Dermis microvascular lymphatic vessel endothelial cell (primary cell): Measurements from ENCODE around the gene CCDC181. TPM values are rescaled to one million over a fixed set of nuclear protein-coding genes. Genes with fewer than 3 reads are reported as not detected.
"Not testable (repeated sequence)": the region's sequence is repeated elsewhere in the genome, so short reads cannot be mapped to it uniquely, and the experiment has no call there.

ENCODE experiments used
- DNase-seq, 2 donors: peaks; one replicate each; pipeline versions ENCODE4 v3.0.0 to v3.0.0-alpha.2; 2010; ENCODE audit warnings: low read depth in 2 of 2
- total RNA-seq: library from RNA; depleted of rRNA; stranded (reverse); fragments of >200 nt; gene quantifications from 2 replicates; pipeline ENCODE4 v1.2.1, GENCODE V29; 2014

Gene CCDC181
- total RNA-seq, result not detected in 2 replicates

DNA sequence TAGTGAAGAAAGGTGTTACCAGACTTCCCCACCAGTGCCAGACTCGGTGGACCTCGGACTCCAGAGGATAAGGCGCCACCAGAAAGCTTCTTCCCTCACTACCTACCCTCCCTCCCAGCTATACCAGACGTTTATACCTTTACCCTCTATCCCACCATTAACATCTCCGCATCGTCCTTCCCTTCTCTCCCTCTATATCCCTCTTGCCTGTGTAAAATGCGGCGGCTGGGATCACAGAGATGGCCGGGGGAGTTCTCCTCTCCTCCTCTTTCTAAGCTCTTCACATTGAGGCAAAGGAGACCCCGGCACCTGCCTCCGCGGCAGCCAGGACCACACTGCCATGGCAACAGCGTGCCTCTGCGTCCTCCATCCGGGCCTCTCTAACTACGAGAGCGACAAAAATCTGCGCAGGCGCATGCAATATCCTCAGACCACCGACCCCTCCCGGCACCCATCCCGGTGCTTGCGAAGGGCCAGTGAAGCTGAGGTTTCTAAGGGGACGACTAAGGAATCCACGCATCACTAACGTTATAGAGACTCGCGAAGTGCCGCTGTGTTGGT, at the start of gene CCDC181:
TSS of gene CCDC181 (minus strand) at position 394 of the 561 bp plus-strand sequence. CDS start 2,547 bp downstream, outside the sequence.
- peak in 1 of 2 donors; percentile 2 for DNase-seq

DNA sequence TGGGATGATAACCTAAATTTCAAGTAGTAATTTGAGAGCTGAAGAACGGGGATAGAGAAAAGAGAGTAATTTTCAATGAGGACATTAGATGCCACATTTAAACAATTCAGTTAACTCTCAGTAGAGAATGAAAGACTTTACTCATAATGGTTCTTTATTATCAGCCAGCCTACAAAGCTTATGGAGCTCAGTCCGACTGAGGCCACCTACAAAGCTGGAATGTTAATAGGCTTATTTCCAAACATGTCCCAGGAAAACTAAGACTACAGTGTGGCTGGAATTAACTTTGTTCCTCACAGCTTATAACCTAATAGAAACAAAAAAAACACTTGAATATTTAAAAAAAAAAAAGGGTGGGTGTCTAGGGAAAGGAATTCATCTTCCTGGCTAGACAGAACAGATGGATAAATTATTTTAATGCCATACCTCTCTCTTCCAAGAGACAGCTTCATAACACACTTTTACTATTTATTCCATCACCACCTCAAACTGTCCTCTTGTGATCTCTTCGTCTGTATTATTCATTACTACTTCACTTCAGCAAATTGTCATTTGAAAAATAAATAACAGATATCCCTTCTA, 48.6 kb upstream of the CCDC181 start:
- no peak for DNase-seq

DNA sequence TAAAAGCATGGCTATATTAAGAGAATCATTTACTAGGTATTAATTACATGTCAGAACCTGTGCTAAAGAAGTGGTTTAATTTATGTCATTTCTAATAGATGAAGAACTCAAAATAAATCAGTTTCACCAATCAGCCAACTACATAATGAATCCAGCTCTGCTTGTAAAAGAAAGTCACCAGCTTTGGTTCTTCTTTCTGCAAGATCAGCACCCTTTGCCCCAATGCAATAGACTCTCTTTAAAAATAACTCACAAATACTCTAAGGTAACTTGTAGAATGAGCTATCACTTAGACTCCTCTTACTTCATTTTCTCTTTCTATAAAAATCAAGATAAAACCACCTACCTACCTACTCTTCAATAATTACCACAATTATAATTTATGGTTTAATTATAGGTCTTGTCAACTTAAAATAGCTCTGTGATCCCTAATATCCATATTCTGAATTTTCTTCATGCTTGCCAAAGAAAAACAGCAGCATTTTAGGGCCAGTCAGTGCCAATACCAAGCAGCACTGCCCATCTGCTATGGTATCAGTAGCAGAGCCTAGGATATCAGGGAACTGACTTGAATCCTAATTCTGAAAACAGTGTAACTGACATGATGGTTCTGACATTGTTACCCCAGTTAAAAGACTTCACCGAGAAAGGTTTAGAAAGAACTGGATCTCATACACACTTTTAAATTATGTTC, 47.2 kb upstream of the CCDC181 start:
- no peak for DNase-seq

DNA sequence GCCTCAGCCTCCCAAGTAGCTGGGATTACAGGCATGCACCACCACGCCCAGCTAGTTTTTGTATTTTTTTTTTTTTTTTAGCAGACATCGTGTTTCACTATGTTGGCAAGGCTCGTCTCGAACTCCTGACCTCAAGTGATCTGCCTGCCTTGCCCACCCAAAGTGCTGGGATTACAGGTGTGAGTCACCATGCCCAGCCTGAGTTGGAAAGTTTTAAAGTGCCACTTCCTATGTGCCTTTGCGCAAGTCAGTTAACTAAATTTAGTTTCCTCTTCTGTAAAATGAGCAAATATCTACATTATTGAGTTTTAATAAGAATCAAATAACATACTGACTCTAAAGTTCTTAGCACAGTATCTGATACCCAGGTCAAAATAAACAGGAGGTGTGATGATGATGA, 46.1 kb upstream of the CCDC181 start:
- no peak for DNase-seq

DNA sequence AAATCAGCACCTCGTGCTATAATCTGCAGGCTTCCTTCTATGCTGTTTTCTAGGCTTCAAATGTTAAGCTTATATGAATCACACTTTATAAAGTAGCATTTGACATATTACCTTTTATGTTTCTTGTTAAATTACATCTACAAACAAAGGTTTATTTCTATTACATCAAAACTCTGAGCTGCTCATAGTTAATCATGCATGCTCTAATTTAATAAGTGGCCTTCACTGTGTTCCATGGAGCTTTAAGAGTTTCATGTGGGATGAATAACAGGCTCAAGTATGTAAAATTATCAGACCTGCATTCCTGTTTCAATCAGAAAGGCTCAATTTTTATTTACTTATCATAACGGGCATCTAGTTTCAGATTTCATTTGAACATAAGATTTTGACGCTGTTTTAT, 45.5 kb upstream of the CCDC181 start:
- no peak for DNase-seq

DNA sequence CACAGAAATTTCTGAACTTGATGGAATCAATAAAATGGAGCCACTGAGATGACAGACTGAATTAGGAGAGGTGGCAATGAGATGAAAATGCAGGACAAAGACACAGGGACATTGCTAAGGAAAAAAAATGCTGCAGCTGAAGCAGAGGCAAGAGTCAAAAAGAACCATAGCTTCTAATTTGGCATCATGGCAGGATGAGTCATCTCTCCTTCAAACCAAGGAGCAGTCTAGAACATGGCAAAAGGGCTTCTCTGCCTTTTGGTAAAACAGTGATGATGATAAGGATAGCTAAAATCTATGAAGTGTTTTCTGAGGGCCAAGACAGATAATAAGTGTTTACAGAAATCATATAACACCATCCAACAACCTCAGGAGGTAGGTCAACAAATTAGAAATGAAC, 41.7 kb upstream of the CCDC181 start:
- no peak for DNase-seq

DNA sequence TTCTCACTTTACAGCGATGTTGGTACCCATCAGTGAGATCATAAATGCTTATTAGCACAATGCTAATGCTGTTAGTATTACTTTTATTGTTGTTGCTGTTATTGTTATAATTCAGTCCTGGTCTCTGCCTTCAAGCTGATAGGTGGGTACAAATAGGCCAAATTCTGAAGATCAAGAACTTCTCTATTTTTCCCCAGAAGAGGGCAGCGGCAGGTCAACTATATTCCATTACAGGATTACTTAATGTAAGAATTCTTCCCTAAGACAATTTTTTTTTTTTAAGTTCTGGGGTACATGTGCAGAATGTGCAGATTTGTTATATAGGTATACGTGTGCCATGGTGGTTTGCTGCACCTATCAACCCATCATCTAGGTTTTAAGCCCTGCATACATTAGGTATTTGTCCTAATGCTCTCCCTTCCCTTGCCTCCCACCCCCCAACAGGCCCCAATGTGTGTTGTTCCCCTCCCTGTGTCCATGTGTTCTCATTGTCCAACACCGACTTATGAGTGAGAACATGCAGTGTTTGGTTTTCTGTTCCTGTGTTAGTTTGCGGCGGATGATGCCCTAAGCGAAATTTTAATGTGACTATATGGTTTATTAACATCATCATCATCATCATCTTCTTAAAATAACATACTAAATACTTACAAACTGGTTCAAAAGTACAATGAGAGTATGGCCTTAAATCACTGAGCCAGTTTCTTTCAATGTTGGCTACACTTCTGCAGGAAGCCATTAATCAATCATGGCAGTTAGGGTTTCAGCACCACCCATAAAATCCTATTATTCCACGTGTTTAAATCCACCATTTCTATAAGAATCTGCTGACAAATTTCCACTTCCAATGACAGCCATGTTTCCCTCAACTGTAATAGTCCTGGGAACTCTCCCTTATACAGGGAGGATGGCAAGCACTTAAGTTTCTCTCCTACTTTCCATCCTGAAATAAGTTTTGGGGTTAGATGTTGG, 39.3 kb upstream of the CCDC181 start:
- peak in 1 of 2 donors; percentile 46 for DNase-seq

DNA sequence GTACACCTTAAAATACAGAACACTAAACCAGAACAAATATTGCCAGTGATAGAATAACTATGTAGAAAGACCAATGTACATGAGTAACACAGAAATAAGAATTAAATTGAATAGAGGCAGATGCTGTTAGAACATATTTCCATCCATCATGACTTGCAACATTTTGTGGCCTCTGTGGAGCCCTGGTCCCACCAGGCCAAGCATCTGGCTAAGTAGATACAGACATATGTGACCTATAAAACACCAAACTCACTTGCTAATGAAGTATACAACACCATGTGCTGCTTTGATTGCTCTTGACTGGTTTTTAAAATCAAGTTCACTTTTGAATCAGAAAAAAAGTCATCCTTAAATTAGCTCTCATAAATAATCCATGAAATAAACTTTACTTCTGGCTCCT, 38.0 kb upstream of the CCDC181 start:
- no peak for DNase-seq

DNA sequence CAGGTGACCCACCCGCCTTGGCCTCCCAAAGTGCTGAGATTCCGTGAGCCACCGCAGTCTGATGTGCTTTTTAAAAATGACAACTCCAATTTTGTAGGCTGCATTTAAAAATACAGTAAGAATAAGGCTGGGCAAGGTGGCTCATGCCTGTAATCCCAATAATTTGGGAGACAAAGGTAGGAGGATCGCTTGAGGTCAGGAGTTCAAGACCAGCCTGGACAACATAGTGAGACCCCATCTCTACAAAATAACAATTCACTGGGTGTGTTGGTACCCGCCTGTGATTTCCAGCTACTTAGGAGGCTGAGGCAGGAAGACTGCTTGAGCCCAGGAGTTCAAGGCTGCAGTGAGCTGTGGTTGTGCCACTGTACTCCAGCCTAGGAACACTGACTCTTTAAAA, 35.1 kb upstream of the CCDC181 start:
- DNase-seq, result no peak

DNA sequence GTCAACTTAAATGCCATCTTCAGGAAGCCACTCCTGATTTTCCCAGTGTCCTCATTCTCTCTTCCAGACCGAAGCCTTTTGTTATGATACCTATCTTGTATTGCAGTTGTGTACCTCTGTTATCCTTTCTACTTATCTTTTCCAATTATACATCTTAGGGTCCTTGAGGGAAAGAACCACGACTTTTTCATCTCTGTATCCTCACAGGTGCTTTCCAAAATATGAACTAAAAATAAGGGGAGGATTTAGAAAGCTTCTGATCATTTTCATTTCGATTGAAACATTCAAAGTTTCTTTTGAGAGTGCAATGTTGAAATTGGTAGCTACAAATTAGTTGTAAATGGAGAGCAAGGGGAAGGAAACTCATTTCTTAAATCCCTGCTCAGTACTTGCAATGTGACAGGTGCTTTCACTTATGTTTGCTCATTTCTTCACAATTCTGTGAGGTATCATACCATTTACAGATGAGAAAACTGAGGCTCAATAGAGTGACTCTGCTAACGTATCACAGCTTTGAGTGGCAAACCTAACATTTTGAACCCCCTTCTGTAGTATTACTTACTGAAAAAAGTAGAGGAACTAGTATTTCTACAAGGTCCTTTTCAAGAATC, 34.2 kb upstream of the CCDC181 start:
- DNase-seq, result no peak

DNA sequence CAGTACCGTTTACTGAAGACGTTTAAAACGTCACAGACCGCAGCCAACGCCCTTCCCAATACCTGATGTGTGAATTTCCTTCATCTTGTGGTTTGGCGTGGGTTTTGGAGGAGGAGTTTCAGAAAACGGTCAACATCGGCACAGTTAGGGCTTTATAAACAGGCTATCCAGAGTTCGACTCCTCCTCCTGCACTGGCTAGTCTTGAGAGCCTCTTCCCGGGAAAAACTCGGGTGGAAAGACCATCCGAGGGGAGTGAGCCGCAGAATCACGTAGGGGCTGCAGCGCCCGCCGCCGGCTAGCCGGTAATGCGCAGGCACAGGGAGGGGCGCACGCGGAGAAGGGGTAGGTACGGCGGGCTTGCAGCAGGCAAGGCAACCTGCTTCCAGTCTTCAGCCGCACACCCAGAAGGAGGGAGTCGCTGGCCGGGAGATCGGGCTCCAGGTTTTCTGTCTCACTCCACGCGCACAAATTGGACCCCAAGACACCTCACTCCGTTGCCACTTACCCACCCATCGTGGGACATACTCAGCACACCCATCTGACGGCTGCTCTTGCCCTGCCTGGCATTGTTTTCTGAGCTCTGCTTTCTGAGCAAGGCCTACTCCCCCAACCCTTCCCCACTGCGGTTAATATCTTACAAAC, 33.0 kb upstream of the CCDC181 start:
- DNase-seq, result no peak

DNA sequence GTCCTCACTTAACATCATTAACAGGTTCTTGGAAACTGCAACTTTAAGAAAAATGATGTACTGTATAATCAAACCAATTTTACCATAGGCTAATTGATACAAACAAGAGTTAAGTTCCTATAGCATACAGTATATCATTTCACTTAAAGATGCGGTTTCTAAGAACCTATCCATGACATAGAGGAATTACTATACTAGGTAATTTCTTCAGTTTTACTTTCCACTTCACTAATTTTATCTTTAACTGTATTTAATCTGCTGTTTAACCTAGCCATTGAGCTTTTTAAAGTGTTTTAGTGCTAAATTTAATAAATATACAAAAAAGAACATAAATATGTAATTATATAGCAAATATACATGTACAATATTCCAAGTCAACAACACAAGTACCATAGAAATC, 30.2 kb upstream of the CCDC181 start:
- no peak for DNase-seq

DNA sequence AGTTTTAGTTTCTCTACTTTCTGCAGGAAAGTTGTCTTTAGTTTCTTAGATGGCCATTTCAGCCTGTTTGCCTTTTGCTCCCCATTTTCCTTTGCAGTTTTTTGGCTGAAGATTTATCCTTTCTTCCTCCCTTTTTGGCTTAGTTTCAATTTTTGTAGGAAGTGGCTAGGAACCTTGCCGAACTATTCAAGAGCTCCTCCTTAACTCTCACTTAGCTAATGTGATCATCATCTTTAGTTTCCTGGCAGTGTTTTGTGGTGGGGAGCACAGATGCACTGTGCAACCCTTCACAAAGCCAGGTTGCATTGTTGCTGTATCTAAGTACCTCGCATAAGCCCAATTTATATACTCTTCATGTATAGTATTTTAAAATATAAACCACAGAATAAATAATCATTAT, 28.8 kb upstream of the CCDC181 start:
- DNase-seq, result no peak

DNA sequence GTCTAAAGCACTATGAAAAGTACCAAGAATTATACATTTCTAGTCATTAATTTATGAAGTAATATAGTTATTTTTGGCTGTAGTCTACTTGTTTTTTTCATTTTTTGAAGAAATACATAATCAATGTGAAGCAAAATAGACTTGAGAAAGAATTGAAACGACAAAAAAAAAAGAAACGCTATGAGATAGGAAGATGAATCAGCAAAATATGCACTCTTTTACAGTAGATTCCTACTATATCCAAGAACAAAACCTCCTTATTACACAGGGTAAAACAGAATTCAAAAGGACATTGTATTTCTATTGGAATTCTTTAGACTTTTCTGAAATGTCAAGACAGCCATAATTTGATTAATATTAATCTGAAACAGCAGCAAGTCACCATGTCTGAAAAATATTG, 25.6 kb upstream of the CCDC181 start:
- no peak for DNase-seq

DNA sequence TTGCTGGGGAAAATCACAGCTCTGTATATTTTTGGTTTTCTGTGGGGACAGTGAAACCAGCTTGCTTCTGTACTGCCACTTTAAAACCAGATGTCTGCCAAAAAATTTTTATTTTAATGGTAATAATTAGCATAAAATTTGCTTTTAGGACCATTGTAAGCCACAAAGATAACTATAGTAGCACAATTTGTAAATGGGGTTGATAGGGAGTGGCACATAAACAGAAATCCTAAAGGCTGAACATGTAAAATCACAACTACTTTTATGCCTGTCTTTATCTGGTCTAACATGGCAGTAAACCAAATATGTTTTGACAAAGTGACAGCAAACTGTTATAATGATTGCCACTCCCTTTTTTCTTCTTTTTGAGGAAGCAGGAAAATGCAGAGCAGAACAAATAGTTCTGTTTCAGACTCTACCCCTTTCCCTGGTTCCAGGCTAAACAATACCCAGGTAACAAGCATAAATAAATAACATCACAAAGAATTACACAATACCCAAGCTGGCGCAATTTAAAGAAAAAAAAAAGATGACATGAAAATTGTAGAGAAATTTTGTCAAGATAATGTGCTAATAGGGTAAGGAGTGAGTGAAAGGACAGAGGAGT, 24.0 kb upstream of the CCDC181 start:
- no peak for DNase-seq

DNA sequence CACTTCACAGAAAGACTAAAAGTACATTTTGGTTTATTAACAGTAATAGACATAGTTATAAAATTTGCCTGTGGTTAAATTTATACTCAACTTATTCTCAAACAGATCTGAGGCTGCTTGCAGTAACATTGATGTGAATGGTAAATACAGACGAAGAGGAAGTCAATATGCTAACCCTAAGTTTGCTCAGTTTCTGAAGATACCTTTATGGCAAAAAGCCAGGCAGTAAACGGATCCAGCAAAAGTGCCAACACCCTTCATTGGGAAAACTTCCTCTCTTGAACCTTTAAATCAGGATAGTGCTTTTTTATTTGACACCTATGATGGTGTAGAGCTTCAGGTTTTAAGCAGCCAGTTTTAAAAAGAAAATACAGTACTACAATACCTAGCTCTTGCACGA, 16.6 kb upstream of the CCDC181 start:
- no peak for DNase-seq

DNA sequence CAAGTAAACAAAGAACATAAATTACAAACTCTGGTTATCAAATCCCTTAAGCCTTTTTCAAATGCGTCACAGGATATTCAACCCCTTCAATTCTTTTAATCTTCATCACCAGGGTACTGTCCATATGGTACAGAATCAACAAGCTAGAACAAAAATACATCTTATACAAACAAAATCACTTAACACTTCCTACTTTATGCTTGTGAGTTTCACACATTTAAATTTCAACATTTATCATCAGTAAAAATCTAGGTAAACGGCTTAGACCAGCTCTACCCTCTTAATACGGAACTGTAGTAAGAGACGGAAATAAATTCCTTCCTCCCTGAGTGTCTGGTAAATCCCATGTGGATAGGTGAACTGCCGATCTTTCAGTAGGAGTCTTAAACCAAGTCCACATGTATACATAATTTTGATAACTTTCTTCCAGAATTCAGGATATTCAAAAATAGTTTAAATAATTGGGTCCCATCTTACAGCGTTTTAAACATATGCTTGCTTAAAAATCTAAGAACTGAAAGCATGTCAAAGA, 1.0 kb downstream of the CCDC181 start:
- no peak for DNase-seq

DNA sequence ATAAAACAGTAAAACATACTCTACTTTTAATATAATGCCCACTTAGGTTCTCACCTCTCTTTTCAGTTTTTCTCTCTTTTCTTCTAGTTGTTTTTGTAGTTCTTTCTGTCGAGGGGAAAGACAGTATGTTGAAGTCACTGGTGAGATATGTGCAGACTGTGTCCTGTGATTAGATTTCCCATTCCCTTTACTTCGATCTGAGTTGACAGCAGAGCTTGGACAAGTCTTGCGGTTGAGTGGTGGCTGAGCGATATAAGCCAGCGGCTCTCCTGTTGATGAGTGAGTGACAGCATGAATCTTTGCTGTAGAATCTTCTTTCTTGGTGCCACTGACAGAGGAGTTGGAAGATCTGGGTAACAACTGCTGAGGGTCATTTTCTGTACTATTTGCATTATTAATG, 6.0 kb downstream of the CCDC181 start:
- DNase-seq, result no peak

DNA sequence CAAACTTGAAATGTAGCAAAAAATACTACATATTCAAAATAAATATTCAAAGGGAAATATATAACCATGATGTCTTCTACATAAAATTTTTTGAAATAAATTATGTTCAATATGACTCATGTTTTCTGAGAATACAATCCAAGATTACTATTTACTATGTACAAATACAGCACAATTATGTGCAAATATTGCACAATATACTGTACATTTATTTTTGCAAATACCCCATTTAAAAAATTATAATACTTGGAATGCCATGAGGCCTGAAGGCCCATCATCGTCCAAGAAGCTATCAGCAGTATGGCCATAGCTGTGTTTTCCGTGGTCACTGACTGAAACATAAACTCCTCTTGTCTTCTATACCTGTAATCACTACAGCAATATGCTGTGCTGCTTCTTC, 12.3 kb downstream of the CCDC181 start:
- no peak for DNase-seq

DNA sequence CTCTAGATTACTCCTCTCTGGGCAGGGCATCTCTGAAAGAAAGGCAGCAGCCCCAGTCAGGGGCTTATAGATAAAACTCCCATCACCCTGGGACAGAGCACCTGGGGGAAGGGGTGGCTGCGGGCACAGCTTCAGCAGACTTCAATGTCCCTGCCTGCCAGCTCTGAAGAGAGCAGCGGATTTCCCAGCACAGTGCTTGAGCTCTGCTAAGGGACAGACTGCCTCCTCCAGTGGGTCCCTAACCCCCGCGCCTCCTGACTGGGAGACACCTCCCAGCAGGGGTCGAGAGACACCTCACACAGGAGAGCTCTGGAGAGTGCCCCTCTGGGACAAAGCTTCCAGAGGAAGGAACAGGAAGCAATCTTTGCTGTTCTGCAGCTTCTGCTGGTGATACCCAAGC, 18.9 kb downstream of the CCDC181 start:
- not testable (repeated sequence) for DNase-seq
